ENCODE data around the gene SRSF6.
"Not testable (repeated sequence)": the region's sequence is repeated elsewhere in the genome, so short reads cannot be mapped to it uniquely, and the experiment has no call there.

Gene SRSF6

GRCh38 chr20:43450841-43451799 lies 6.6 kb upstream of the SRSF6 start:
- H3K4me3 ChIP-seq (ENCODE audit: low read depth, low read length): no peak overlapping the region
- no peak for DNase-seq (ENCODE audit: low read depth)

DNA sequence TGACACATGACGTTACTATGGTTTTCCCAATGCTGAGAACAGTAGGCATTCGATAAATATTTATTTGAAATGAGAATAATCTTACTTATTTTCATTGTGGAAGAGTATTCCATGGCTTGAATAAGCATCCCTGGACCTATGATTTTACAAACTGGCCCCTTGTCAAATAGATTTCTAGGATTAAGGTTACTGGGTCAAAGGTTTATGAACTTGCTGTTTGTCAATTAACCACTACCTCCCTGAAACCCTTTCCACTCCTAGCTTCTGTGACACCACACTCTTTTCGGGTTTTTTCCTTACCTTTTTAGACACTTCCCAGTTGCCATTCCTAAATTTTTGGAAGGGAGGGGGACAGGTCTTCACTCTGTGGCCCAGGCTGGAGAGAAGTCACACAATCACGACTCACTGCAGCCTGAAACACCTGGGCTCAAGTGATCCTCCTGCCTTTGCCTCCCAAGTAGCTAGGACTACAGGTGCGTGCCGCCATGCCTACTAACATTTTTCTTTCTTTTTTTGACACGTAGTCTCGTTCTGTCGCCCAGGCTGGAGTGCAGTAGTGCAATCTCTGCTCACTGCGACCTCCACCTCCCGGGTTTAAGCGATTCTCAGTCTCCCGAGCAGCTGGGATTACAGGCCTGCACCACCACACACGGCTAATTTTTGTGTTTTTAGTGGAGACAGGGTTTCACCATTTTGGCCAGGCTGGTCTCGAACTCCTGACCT lies 5.1 kb upstream of the SRSF6 start:
- no peak for DNase-seq (ENCODE audit: low read depth)
- TF ChIP-seq, protein P1, sequence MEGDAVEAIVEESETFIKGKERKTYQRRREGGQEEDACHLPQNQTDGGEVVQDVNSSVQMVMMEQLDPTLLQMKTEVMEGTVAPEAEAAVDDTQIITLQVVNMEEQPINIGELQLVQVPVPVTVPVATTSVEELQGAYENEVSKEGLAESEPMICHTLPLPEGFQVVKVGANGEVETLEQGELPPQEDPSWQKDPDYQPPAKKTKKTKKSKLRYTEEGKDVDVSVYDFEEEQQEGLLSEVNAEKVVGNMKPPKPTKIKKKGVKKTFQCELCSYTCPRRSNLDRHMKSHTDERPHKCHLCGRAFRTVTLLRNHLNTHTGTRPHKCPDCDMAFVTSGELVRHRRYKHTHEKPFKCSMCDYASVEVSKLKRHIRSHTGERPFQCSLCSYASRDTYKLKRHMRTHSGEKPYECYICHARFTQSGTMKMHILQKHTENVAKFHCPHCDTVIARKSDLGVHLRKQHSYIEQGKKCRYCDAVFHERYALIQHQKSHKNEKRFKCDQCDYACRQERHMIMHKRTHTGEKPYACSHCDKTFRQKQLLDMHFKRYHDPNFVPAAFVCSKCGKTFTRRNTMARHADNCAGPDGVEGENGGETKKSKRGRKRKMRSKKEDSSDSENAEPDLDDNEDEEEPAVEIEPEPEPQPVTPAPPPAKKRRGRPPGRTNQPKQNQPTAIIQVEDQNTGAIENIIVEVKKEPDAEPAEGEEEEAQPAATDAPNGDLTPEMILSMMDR (IDR thresholded peaks at IDR 0.05; ENCODE audit: control insufficient read depth, extremely low read depth, insufficient read depth): no peak
- H3K4me3 ChIP-seq (ENCODE audit: low read depth, low read length): no peak overlapping the region

More at GRCh38 chr20:43450841-43451799, 6.6 kb upstream of the SRSF6 start:
- TF ChIP-seq, protein P1 (IDR thresholded peaks at IDR 0.05; ENCODE audit: control insufficient read depth, extremely low read depth, insufficient read depth): no peak

- peak overlapping the region; percentile 88; the same call in 1 of the 2 replicates for H3K4me3 ChIP-seq (ENCODE audit: low read depth, low read length)
- not testable (repeated sequence) for DNase-seq (ENCODE audit: low read depth)
These were observed 1.4 kb upstream of the SRSF6 start for GRCh38 chr20:43456252-43456651.

DNA sequence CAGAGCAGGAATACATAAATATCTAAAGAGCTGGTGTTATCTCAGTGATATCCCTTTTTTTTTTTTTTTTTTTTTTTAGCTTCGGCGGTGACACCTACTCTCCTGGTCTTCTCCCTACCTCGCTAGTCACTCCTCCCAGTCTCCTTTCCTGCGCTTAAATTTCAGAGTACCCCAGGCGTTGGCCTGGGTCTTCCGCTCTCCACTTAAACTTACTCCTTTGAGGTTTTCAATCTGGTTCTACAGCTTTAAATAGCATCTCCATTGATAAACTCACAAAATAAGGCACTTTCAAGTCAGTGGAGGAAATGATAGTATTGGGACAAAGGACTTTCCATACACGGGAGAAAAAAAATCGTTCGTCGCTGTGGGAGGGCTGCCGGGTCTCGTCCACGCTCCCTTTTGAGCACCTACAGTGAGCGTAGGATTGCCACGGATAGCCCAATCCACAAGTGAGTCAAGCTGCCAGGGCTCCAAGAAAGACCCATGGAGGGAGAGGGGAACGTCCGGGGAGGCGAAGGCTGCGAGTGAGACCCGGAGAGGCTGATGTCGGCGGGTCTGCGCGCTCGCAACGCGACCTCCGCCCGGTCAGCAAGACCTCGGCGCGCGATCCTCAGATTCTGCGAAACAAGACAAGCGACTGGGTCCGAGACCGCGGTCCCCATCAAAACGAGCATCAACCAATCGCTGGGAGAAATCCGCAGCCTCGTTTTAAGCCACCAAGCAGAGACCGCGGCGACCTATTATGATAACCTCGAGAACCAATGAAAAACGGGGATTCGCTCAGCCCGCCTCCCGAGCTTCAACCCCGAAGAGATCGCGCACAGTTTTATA lies 672 bp upstream of the SRSF6 start:
- TF ChIP-seq, protein P1 (IDR thresholded peaks at IDR 0.05; ENCODE audit: control insufficient read depth, extremely low read depth, insufficient read depth): no peak
- DNase-seq (ENCODE audit: low read depth): peak; percentile 82
- H3K4me3 ChIP-seq (ENCODE audit: low read depth, low read length): peak overlapping the region; percentile 88

GRCh38 chr20:43458422-43458924 lies 777 bp downstream of the SRSF6 start:
- TF ChIP-seq, protein P1 (IDR thresholded peaks at IDR 0.05; ENCODE audit: control insufficient read depth, extremely low read depth, insufficient read depth): no peak
- H3K4me3 ChIP-seq (ENCODE audit: low read depth, low read length): peak overlapping the region; percentile 88
- DNase-seq (ENCODE audit: low read depth): no peak

- peak overlapping the region; percentile 88 for H3K4me3 ChIP-seq (ENCODE audit: low read depth, low read length)
- no peak for DNase-seq (ENCODE audit: low read depth)
- TF ChIP-seq, protein P1 (IDR thresholded peaks at IDR 0.05; ENCODE audit: control insufficient read depth, extremely low read depth, insufficient read depth): no peak
These were observed 1.6 kb downstream of the SRSF6 start for GRCh38 chr20:43459022-43459942.
